SK-N-SH treated with all-trans-retinoic acid at 6 μM for 48 hours (cell line): ENCODE results near the gene MRPL27.

Source experiments
- ARNTL ChIP-seq: fragments of 450-650 bp; formaldehyde crosslinking; IDR thresholded peaks from 2 replicates; pipeline ENCODE4 v1.5.0; 2020; ENCODE audit warnings: low read depth, mild to moderate bottlenecking, moderate library complexity, borderline replicate concordance
- CREB5 ChIP-seq: fragments of 250-450 bp; sonication (Bioruptor Pico); IDR thresholded peaks from 2 replicates; pipeline ENCODE4 v1.5.1; 2020; ENCODE audit warnings: low read depth, mild to moderate bottlenecking, moderate library complexity
- POU6F1 ChIP-seq: fragments of 250-450 bp; sonication (Bioruptor Pico); IDR thresholded peaks from 2 replicates; pipeline ENCODE4 v1.8.0; 2021; ENCODE audit warnings: low read depth, mild to moderate bottlenecking, moderate library complexity, borderline replicate concordance
- PPARA ChIP-seq: fragments of 250-450 bp; sonication (Bioruptor Pico); IDR thresholded peaks from 2 replicates; pipeline ENCODE4 v1.5.0; 2020; ENCODE audit warnings: mild to moderate bottlenecking, borderline replicate concordance
- RARB ChIP-seq: fragments of 250-450 bp; sonication (Bioruptor Pico); IDR thresholded peaks from 2 replicates; pipeline ENCODE4 v1.8.0; 2021; ENCODE audit warnings: mild to moderate bottlenecking, moderate library complexity
- SNAI2 ChIP-seq: fragments of 250-450 bp; sonication (Bioruptor Pico); IDR thresholded peaks from 2 replicates; pipeline ENCODE4 v1.5.0; 2020; ENCODE audit warnings: mild to moderate bottlenecking, moderate library complexity
- TOX ChIP-seq: fragments of 250-450 bp; sonication (Bioruptor Pico); IDR thresholded peaks from 2 replicates; pipeline ENCODE4 v1.8.0; 2021; ENCODE audit warnings: mild to moderate bottlenecking, moderate library complexity, borderline replicate concordance
- ZC3H10 ChIP-seq: fragments of 250-450 bp; sonication (Bioruptor Pico); IDR thresholded peaks from 2 replicates; pipeline ENCODE4 v1.5.1; 2021; ENCODE audit warnings: mild to moderate bottlenecking, moderate library complexity
- ZFP30 ChIP-seq: fragments of 450-650 bp; formaldehyde crosslinking; IDR thresholded peaks from 2 replicates; pipeline ENCODE4 v1.5.0; 2022; ENCODE audit warnings: mild to moderate bottlenecking, moderate library complexity
- ZNF70 ChIP-seq: fragments of 450-650 bp; formaldehyde crosslinking; IDR thresholded peaks from 2 replicates; pipeline ENCODE4 v1.5.0; 2020; ENCODE audit warnings: mild to moderate bottlenecking, moderate library complexity
- ZNF8 ChIP-seq: fragments of 450-650 bp; formaldehyde crosslinking; IDR thresholded peaks from 2 replicates; pipeline ENCODE4 v1.5.0; 2020; ENCODE audit warnings: mild to moderate bottlenecking, moderate library complexity

- TF ChIP-seq ARNTL (no peak), ZNF70 (CRISPR knock-in tag) (no peak), ZC3H10 (CRISPR knock-in tag) (no peak), SNAI2 (CRISPR knock-in tag) (no peak), TOX (CRISPR knock-in tag) (no peak), ZNF8 (CRISPR knock-in tag) (no peak), CREB5 (CRISPR knock-in tag) (no peak), PPARA (CRISPR knock-in tag) (no peak), ZFP30 (CRISPR knock-in tag) (no peak), RARB (CRISPR knock-in tag) (no peak), POU6F1 (CRISPR knock-in tag) (no peak)
These were observed 54.3 kb downstream of the MRPL27 start for GRCh38 chr17:50318501-50319285.
